ENCODE measurements around the gene PRKD2.
"Not testable (repeated sequence)": the region's sequence is repeated elsewhere in the genome, so short reads cannot be mapped to it uniquely, and the experiment has no call there.

The PRKD2 gene

DNA sequence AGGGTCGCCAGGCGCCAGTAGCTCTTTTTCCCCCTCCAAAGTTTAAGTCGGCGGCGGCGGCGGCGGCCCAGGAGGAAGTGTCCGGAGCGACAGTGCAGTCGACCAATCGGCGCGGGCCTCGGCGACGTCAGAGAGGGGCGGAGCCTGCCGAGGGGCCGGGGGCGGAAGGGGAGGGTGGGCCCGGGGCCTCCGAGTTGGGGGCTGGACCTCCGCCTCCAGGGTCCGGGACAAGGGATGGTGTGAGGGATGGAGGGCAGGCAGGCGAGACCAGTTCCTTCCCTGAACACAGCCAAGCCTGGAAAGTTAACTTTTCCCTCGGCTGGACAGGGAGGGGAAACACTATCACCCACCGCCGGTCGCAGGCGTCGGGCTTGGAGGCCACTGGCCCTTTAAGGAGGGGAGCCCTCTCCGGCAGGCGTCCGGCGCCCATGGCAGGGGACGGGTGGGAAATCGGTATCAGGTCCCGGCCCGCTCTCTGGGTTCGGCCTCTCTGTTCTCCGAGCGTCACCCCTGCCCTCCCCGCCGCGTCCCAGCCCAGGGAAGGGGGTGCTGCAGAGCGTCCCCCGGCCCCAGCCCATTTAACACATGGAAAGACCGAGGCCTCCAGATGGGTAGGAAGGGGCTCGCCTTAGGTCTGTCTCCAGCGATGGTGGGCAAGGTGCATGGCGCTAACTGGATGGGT lies at the start of gene PRKD2:
TSS of gene PRKD2 (minus strand) at position 81 of the 682 bp plus-strand sequence. CDS start 744 bp downstream, outside the sequence.
- DNase-seq, result peak; percentile 82

- DNase-seq, result no peak
Observed at GRCh38 chr19:46764817-46765291, 47.9 kb upstream of the PRKD2 start.

GRCh38 chr19:46762245-46762890 lies 45.5 kb upstream of the PRKD2 start:
- DNase-seq, result no peak

DNA sequence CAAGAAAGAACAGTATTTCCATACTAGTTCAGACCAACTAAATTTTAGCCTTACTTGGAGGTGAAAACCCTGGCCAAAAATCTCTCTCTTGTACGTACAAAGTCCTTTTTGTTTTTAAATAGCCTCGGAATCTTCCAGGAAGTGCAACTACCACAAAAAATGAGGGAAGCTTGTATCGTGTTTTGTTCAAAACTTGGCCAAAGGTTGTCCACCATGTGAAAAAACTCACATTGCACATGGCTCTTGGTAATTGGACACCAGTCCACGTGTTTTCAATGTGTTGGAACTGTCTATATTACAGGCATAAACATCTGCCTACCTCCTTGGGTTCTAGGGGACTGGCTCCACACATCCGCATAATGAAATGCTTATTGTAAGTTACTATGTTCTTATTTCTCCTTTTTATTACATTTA lies 44.5 kb upstream of the PRKD2 start:
- DNase-seq, result no peak

DNA sequence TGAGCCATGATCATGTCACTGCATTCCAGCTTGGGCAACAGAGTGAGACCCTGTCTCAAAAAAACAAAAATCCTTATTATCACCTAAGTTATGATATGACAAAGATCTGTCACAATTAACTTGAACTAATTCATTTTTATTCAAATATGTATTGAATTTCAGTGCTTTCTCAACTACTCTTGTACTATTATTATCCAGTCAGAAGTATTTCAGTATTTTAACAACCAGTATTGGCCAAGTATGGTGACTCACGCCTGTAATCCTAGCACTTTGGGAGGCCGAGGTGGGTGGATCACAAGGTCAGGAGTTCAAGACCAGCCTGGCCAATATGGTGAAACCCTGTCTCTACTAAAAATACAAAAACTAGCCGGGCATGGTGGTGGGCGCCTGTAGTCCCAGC lies 44.0 kb upstream of the PRKD2 start:
- not testable (repeated sequence) for DNase-seq

GRCh38 chr19:46760363-46760762 lies 43.4 kb upstream of the PRKD2 start:
- DNase-seq, result no peak

DNA sequence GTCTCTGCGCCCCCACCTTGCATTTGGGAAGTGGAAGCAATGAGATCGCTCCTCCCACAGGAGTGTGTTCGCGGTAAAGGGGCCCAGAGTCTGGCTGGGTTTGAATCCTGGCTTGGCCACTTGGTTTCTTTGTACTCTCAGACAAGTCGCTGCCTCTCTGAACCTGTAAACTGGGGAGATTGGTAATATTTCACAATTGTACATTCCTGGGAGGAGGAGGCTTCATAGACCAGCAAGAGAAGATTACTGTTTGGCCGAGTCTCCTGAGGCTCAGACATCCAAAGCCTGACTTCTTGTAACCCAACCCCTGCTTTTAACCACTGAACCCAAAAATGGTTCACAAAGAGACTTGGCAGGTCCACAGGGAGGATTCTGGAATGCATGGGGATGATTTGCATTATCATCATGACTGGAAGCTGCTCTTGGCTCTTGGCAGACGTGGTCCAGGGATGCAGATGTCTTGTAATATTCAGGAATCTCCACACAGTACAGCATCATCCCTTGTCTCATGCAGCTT lies 43.0 kb upstream of the PRKD2 start:
- DNase-seq, result no peak

DNA sequence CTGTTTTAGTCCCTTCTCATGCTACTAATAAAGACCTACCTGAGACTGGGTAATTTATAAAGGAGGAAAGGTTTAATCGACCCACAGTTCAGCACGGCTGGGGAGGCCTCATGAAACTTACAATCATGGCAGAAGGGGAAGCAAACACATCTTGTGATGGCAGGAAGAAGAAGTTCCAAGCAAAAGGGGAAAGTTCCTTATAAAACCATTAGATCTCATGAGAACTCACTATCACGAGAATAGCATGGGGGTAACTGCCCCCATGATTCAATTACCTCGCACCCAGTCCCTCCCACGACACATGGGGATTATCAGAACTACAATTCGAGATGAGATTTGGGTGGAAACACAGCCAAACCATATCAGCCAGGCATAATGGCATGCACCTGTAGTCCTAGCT lies 42.3 kb upstream of the PRKD2 start:
- no peak for DNase-seq

- no peak for DNase-seq
Observed at GRCh38 chr19:46756544-46756888, 39.6 kb upstream of the PRKD2 start.

GRCh38 chr19:46755853-46756543 lies 39.1 kb upstream of the PRKD2 start:
- DNase-seq, result no peak

DNA sequence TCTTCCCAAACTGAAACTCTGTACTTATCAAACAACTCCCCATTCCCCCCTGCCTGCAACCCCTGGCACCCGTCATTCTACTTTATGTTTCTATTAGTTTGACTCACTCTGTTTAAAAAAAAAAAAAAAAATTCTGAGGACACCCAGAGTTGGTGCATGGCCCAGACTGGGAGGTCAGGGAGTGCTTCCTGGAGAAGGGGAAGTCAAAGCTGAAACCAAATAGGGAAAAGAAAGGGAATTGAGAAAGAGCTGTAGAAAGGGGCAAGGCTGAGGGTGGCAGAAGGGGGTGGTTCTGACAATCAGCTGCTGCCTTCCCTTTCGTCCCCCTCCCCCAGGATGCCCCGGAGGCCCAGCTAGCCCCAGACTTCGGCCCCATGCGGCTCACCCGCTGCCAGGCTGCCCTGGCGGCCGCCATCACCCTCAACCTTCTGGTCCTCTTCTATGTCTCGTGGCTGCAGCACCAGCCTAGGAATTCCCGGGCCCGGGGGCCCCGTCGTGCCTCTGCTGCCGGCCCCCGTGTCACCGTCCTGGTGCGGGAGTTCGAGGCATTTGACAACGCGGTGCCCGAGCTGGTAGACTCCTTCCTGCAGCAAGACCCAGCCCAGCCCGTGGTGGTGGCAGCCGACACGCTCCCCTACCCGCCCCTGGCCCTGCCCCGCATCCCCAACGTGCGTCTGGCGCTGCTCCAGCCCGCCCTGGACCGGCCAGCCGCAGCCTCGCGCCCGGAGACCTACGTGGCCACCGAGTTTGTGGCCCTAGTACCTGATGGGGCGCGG lies 38.4 kb upstream of the PRKD2 start:
- DNase-seq, result no peak

GRCh38 chr19:46753420-46754155 lies 36.7 kb upstream of the PRKD2 start:
- DNase-seq, result peak; percentile 64

GRCh38 chr19:46748325-46749109 lies 31.6 kb upstream of the PRKD2 start:
- DNase-seq, result peak; percentile 78

GRCh38 chr19:46746281-46747057 lies 29.6 kb upstream of the PRKD2 start, which contains the start of gene STRN4:
STRN4 (minus strand) TSS chr19:46746450; CDS start chr19:46746430, 20 bp downstream.
- DNase-seq, result peak; percentile 52

- DNase-seq, result no peak
Observed at GRCh38 chr19:46745521-46746280, 28.8 kb upstream of the PRKD2 start, which contains the start of gene FKRP. FKRP (plus strand) TSS chr19:46746057; CDS start chr19:46755451, 9,394 bp downstream.

GRCh38 chr19:46745030-46745429 lies 28.1 kb upstream of the PRKD2 start:
- no peak for DNase-seq

DNA sequence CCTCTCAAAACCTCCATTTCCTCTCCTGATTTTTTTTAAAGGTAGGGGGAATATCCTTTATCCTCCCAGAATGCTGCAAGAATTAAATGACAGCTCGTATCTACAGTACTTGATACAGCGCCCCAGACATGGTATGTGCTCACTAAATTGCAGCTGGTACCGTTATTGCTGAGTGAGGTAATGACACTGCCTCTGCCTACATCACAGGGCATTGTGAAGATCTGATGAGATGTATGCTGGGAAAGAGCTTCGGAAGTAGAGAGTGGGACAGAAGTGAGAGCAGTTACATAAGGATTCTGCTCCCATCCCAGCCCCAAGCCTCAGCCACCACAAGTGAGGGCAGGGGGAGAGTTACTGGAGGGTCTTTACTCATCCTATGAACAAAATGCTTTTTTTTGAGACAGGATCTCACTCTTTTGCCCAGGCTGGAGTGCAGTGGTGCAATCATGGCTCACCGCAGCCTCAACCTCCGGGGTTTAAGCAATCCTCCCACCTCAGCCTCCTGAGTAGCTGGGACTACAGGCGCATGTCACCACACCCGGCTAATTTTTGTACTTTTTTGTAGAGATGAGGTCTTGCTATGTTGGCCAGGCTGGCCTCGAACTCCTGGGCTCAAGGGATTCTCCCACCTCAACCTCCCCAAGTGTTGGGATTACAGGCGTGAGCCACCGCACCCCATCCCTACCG lies 27.2 kb upstream of the PRKD2 start:
- DNase-seq, result no peak

- no peak for DNase-seq
Observed at GRCh38 chr19:46742926-46743480, 26.1 kb upstream of the PRKD2 start.

DNA sequence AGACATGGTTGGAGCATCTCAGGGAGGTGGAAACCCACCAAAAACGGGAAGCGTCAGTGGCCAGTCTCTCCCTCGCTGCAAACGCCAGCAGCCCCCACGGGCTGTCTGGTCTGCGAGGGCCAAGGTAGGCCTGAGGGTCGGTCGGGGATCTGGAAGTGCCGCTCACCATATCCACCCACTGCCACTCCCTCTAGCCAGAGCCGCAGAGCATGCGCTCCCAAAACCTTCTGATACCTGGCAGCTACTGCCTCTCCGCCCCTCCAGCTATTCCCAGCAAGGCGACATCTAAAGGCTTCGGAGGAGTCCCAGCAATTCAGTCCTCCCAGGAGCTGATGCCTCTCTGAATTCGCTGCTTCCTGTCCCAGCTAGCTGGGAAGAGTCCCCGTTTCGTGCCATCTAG lies 24.5 kb upstream of the PRKD2 start:
- DNase-seq, result no peak

All from activated gamma-delta T cell treated with Interleukin-2 at 50 U/mL for 16 hours (primary cell).